SH-SY5Y (cell line): Measurements from ENCODE around the gene SF3B4.

Source experiments
- GATA2 ChIP-seq: IDR thresholded peaks from 2 replicates; pipeline ENCODE4 v1.6.1; 2011; ENCODE audit warnings: mild to moderate bottlenecking, low read depth, low read length
- GATA3 ChIP-seq: IDR thresholded peaks from 2 replicates; pipeline ENCODE4 v1.6.1; 2011; ENCODE audit warnings: low read depth, mild to moderate bottlenecking, low read length, moderate library complexity

DNA sequence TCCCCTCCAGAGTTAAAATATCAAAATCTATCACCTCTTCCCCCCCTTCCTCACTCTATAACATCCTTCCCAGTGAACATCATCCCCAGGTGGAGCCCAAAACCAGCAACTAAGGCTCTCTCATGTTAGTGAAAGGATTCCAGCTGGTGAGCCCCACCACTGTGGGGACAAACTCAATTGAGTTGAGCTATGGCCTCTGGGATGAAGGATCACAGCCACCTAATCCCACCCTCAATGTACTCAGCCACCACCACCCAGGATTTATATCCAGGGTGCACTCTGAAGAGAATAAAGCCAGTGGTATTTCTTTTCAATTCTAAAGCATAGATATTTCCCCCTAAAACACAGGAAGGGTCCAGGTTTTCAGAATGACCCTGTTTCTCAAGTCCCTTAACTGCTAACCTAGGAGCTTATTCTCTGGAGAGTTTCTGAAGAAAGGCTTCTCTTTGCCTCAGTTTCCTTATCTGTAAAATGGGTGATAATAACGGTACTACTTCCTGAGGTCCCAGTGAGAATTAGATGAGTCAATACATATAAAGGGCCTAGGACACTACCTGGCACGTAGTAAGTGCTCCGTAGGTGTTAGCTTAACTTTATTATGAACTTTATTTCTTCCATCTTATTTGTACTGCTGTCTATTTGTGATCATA lies 43.9 kb downstream of the SF3B4 start:
- TF ChIP-seq GATA3, result no peak
- no peak for TF ChIP-seq GATA2
